Astrocyte of the spinal cord (primary cell): ENCODE measurements around the gene HDAC1.
A peak's percentile ranks its signal among the peaks of the same experiment; 100 is the strongest.

Experiments
- DNase-seq: peaks from one replicate; pipeline ENCODE4 v3.0.0; 2011; ENCODE audit warnings: low read depth, low spot score
- H3K4me3 ChIP-seq: 2 replicates; pipeline ENCODE4 v1.5.1; 2011; ENCODE audit warnings: low read depth, mild to moderate bottlenecking, low read length, moderate library complexity
- in situ Hi-C: cut with HindIII; loops from 2 replicates; pipeline ENCODE4 v1.10.0; 2017; ENCODE audit warnings: low sequenced_read_pairs
- TF ChIP-seq, protein P1 (sequence below): IDR thresholded peaks from 2 replicates; pipeline ENCODE4 v1.5.1; 2012; ENCODE audit warnings: low read depth, mild to moderate bottlenecking, low read length, inconsistent platforms

The HDAC1 gene

DNA sequence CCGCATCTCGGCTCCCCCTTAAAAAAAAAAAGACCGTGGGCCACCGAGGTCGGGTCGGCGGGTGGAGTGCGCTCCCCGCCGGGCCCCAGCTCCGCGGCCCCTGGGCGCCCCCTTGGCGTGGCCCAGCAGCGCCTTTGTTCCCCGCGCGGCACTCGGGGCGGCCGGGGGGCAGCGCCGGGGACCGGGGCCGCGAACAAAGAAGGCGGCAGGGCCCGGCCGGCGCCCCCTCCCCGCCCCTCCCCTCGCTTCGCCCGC lies 43.6 kb downstream of the HDAC1 start:
- TF ChIP-seq, protein P1, sequence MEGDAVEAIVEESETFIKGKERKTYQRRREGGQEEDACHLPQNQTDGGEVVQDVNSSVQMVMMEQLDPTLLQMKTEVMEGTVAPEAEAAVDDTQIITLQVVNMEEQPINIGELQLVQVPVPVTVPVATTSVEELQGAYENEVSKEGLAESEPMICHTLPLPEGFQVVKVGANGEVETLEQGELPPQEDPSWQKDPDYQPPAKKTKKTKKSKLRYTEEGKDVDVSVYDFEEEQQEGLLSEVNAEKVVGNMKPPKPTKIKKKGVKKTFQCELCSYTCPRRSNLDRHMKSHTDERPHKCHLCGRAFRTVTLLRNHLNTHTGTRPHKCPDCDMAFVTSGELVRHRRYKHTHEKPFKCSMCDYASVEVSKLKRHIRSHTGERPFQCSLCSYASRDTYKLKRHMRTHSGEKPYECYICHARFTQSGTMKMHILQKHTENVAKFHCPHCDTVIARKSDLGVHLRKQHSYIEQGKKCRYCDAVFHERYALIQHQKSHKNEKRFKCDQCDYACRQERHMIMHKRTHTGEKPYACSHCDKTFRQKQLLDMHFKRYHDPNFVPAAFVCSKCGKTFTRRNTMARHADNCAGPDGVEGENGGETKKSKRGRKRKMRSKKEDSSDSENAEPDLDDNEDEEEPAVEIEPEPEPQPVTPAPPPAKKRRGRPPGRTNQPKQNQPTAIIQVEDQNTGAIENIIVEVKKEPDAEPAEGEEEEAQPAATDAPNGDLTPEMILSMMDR = no peak
- no peak for DNase-seq
- H3K4me3 ChIP-seq = peak overlapping the region; percentile 69
- in situ Hi-C loops = no loop called here

DNA sequence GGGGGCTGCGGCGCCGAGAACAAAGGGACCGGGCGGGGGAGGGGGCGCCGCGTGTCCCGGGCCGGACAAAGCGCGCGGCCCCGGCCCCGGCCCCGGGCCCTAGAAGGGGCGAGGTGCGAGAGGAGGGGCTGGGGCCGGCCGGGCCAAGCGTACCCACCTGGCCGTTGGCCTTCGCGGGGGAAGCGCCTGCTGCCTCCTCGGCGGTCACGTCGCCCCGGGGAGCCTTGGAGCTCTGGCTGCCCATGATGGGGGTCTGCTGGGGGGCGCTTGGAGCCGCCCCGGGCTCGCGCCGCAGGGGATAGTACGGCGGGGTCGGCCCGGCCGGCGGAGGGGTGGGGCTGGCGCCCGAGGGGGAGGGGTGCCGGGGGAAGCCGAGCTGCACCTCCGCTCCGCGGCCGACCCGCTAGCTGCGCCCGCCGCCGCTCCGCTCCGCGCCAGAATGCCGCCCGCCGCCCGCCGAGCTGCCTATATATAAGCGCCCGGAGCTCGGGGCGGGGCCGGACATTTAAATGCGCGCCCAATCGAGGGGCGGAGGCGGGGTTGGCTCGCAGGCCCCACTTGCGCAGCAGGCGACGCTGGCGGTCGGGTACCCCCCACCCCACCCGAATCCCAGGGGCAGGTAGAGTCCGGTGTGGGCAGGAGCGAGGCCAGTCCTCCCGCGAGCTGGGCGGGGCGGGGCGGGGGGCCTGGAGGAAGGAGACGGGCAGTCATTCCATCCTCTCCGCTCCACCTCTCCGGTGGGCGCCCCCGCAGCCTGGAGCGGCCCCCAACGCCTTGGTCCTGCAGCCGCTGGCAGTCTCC lies 44.1 kb downstream of the HDAC1 start, which contains the start of gene MARCKSL1:
Gene MARCKSL1 (minus strand): TSS at position 444 of the 801 bp plus-strand sequence. CDS start 200 bp downstream, at position 244.
- in situ Hi-C loops = no loop called here
- H3K4me3 ChIP-seq = peak within 1 kb of the TSS; percentile 69
- TF ChIP-seq, protein P1 = no peak
- peak; percentile 65 for DNase-seq

DNA sequence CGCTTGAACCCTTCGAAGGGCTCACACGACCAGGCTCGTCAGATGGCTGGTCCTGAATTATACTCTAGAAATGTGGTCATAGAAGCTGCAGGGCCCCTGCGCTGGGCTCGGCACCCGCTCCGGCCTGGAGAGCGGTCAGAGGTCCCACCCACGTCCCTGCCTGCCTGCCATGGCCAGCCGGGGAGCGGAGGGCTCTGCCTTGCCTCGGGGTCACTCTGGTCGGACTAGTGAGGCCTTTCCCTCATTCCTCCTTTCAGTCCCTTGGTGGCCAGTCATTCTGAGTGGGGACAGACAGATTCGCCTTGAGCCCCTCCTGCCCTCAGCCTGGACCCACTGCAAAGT lies 44.7 kb downstream of the HDAC1 start:
- no peak for DNase-seq
- TF ChIP-seq, protein P1 = no peak
- peak overlapping the region; percentile 69 for H3K4me3 ChIP-seq
- in situ Hi-C loops = no loop called here

GRCh38 chr1:32336963-32337675 lies 45.2 kb downstream of the HDAC1 start:
- DNase-seq = no peak
- no peak overlapping the region for H3K4me3 ChIP-seq
- in situ Hi-C loops = no loop called here
- TF ChIP-seq, protein P1 = no peak

DNA sequence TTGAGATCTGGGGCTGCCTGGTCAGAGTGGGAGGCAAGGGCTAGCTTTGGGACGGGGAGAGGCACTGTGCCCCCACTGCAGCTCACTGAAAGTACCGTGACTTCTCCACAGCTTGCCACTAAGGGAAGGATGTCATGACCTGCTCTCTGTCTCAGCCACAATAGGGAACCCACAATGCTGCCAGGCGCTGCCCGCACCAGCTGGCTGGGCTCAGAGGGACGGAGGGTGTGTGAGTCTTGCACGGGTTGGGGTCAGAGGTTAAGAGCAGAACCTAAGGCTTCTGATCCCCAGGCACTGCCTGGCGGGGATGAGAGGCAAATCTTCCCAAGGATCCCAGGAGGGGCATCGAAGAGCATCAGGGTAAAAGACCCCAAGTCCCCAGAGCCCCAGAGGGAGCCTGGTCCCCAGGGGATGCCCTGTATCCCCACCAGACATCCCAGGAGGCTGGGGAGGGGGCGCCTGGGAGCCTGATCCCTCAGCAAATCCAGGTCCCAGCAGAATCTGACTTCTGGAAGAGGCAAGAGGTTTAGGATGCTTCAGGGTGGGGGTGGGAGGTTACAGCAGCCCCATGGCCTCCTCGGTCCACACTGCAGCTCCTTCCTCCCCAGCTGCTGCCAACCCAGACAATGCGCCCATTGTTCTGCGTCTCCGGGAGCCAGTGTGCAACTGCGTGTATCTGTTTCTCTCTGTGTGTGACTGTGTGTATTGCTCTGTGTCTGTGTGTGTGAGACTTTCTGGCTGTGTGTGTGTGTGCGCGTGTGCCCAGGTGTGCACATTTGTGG lies 46.2 kb downstream of the HDAC1 start:
- in situ Hi-C loops = no loop called here
- TF ChIP-seq, protein P1 = no peak
- DNase-seq = no peak
- H3K4me3 ChIP-seq = no peak overlapping the region

GRCh38 chr1:32338637-32339145 lies 46.8 kb downstream of the HDAC1 start:
- TF ChIP-seq, protein P1 = no peak
- in situ Hi-C loops = no loop called here
- no peak overlapping the region for H3K4me3 ChIP-seq
- no peak for DNase-seq
